GM23338 (cell line): ENCODE data around the gene KLRF2. TPM values are rescaled to one million over a fixed set of nuclear protein-coding genes. Genes with fewer than 3 reads are reported as not detected.

ENCODE experiments used
- ATAC-seq: fragments of 200-7000 bp; cut with Tn5 transposase; 3 replicates; pipeline ENCODE4 v1.9.1; 2020
- DNase-seq: peaks from one replicate; pipeline ENCODE4 v3.0.0-alpha.2; 2015; ENCODE audit warnings: low spot score
- H2AFZ ChIP-seq: fragments of 200-600 bp; sonication (generic); 2 replicates; pipeline ENCODE4 v1.8.0; 2016; ENCODE audit warnings: antibody characterized with exemption, mild to moderate bottlenecking, moderate library complexity
- H3F3A ChIP-seq: fragments of 200-600 bp; sonication (generic); replicated peaks from 2 replicates; pipeline ENCODE4 v1.8.0; 2017; ENCODE audit warnings: antibody characterized with exemption, mixed run types, low read depth
- H3K27ac ChIP-seq: fragments of 200-600 bp; sonication (generic); 2 replicates; pipeline ENCODE4 v1.6.1; 2016; ENCODE audit warnings: low read depth
- H3K27me3 ChIP-seq: fragments of 200-600 bp; sonication (generic); 2 replicates; pipeline ENCODE4 v1.8.0; 2016; ENCODE audit warnings: mild to moderate bottlenecking, mixed run types, moderate library complexity; ENCODE audit not compliant: insufficient read depth
- H3K36me3 ChIP-seq: fragments of 200-600 bp; sonication (generic); 2 replicates; pipeline ENCODE4 v1.8.0; 2016; ENCODE audit warnings: mild to moderate bottlenecking; ENCODE audit not compliant: insufficient read depth
- H3K4me1 ChIP-seq: fragments of 200-600 bp; sonication (generic); 2 replicates; pipeline ENCODE4 v1.8.0; 2016; ENCODE audit warnings: mild to moderate bottlenecking, moderate library complexity; ENCODE audit not compliant: insufficient read depth
- H3K4me2 ChIP-seq: fragments of 200-600 bp; sonication (generic); 2 replicates; pipeline ENCODE4 v1.7.1; 2017; ENCODE audit warnings: mixed run types
- H3K4me3 ChIP-seq: fragments of 200-600 bp; sonication (generic); 2 replicates; pipeline ENCODE4 v1.6.1; 2016; ENCODE audit warnings: mixed run types
- H3K79me2 ChIP-seq: fragments of 200-600 bp; sonication (generic); replicated peaks from 2 replicates; pipeline ENCODE4 v1.8.0; 2017; ENCODE audit warnings: mild to moderate bottlenecking; ENCODE audit not compliant: insufficient read depth
- H3K9me2 ChIP-seq: fragments of 200-600 bp; sonication (generic); 2 replicates; pipeline ENCODE4 v1.8.0; 2017; ENCODE audit not compliant: insufficient read depth
- H4K20me1 ChIP-seq: fragments of 200-600 bp; sonication (generic); replicated peaks from 2 replicates; pipeline ENCODE4 v1.8.0; 2017; ENCODE audit warnings: mild to moderate bottlenecking; ENCODE audit not compliant: insufficient read depth
- H3K27ac Mint-ChIP-seq: 2 replicates; pipeline ENCODE4 v1.8.0; 2020; ENCODE audit warnings: inconsistent platforms, mild to moderate bottlenecking, moderate library complexity, mixed read lengths
- H3K27me3 Mint-ChIP-seq: 3 replicates; pipeline ENCODE4 v1.8.0; 2022; ENCODE audit warnings: low read depth, mild to moderate bottlenecking, moderate library complexity, mixed read lengths, inconsistent platforms; ENCODE audit not compliant: insufficient read depth, poor library complexity
- H3K36me3 Mint-ChIP-seq: 3 replicates; pipeline ENCODE4 v1.8.0; 2021; ENCODE audit warnings: low read depth, mild to moderate bottlenecking, inconsistent platforms, moderate library complexity, mixed read lengths
- H3K4me1 Mint-ChIP-seq: 3 replicates; pipeline ENCODE4 v1.8.0; 2020; ENCODE audit warnings: mild to moderate bottlenecking, inconsistent platforms, mixed read lengths
- H3K4me3 Mint-ChIP-seq: 3 replicates; pipeline ENCODE4 v1.8.0; 2021; ENCODE audit warnings: moderate library complexity, mild to moderate bottlenecking, inconsistent platforms, mixed read lengths
- H3K9me3 Mint-ChIP-seq: 3 replicates; pipeline ENCODE4 v1.8.0; 2020; ENCODE audit warnings: moderate library complexity, mild to moderate bottlenecking, inconsistent platforms, mixed read lengths
- CTCF ChIP-seq, 2 experiments: fragments of 200-600 bp in 1 of 2; sonication (generic) in 1 of 2; conservative IDR thresholded peaks; 2 replicates each; pipeline versions ENCODE4 v1.5.1 to v1.6.1; 2016 to 2017; ENCODE audit warnings: antibody characterized with exemption in 2 of 2, low read depth in 2 of 2, mild to moderate bottlenecking in 2 of 2, moderate library complexity in 1 of 2
- EZH2 ChIP-seq: fragments of 200-600 bp; sonication (generic); IDR thresholded peaks from one replicate; pipeline ENCODE4 v1.8.0; 2017; ENCODE audit warnings: antibody characterized with exemption, mild to moderate bottlenecking, low read depth; ENCODE audit not compliant: unreplicated experiment
- JUNB ChIP-seq: IDR thresholded peaks from one replicate; pipeline ENCODE4 v1.6.1; 2016; ENCODE audit warnings: antibody characterized with exemption; ENCODE audit not compliant: unreplicated experiment
- NANOG ChIP-seq: IDR thresholded peaks from 2 replicates; pipeline ENCODE4 v1.6.1; 2016; ENCODE audit warnings: antibody characterized with exemption, borderline replicate concordance
- STAT1 ChIP-seq: IDR thresholded peaks from one replicate; pipeline ENCODE4 v1.6.1; 2016; ENCODE audit warnings: antibody characterized with exemption; ENCODE audit not compliant: unreplicated experiment
- ZNF114 ChIP-seq: fragments of 250-450 bp; sonication (Bioruptor Pico); IDR thresholded peaks from 2 replicates; pipeline ENCODE4 v1.5.0; 2020; ENCODE audit warnings: mild to moderate bottlenecking, moderate library complexity
- ZNF331 ChIP-seq: fragments of 250-450 bp; sonication (Bioruptor Pico); IDR thresholded peaks from 2 replicates; pipeline ENCODE4 v1.5.0; 2020; ENCODE audit warnings: low read depth, mild to moderate bottlenecking, moderate library complexity
- ZNF462 ChIP-seq: fragments of 250-450 bp; sonication (Bioruptor Pico); IDR thresholded peaks from 2 replicates; pipeline ENCODE4 v1.5.0; 2020; ENCODE audit warnings: mild to moderate bottlenecking, moderate library complexity
- polyA plus RNA-seq: library from polyadenylated mRNA; unstranded; fragments of >200 nt; fragmentation: Nextera tagmentation; extraction: Ambion mirVana; gene quantifications from 2 replicates; pipeline ENCODE4 v1.2.1, GENCODE V29; 2016
- total RNA-seq: library from RNA; depleted of rRNA; stranded (reverse); fragments of >200 nt; shearing (Covaris generic); gene quantifications from 2 replicates; pipeline ENCODE4 v1.2.3, GENCODE V29; 2014
- TF ChIP-seq, protein P1 (sequence below): IDR thresholded peaks from one replicate; pipeline ENCODE4 v1.6.1; 2018; ENCODE audit warnings: antibody characterized with exemption; ENCODE audit not compliant: unreplicated experiment
- TF ChIP-seq, protein P2 (sequence below): IDR thresholded peaks from 2 replicates; pipeline ENCODE4 v1.6.1; 2016; ENCODE audit warnings: antibody characterized with exemption

The KLRF2 gene
- total and polyA plus RNA-seq, 2 experiments from 2014 or later: not detected

- Histone ChIP-seq H3K4me1 (no peaks in the 10 kb centered on the region; the same call in 1 of the 2 replicates), H3K27ac (no peak overlapping the region), H3K27me3 (no peaks in the 10 kb centered on the region), H2AFZ (no peak overlapping the region), H3K79me2 (no peaks in the 10 kb centered on the region), H3F3A (no peaks in the 10 kb centered on the region), H4K20me1 (no peaks in the 10 kb centered on the region), H3K36me3 (0 out of 2 replicates have a peak, but pooled peaks cover 7% of the 10 kb centered on the region), H3K4me2 (no peak overlapping the region), H3K4me3 (no peak overlapping the region), H3K9me2 (peaks cover 11% of the 10 kb centered on the region; the same call in 1 of the 2 replicates)
- ATAC-seq (no peak), DNase-seq (peak; percentile 34)
- H3K4me1 Mint-ChIP-seq: peaks cover 7% of the 10 kb centered on the region
- no peak overlapping the region for H3K4me3 Mint-ChIP-seq
- no peak overlapping the region for H3K27ac Mint-ChIP-seq
- H3K9me3 Mint-ChIP-seq: peaks cover 31% of the 10 kb centered on the region
- TF ChIP-seq, protein P1, sequence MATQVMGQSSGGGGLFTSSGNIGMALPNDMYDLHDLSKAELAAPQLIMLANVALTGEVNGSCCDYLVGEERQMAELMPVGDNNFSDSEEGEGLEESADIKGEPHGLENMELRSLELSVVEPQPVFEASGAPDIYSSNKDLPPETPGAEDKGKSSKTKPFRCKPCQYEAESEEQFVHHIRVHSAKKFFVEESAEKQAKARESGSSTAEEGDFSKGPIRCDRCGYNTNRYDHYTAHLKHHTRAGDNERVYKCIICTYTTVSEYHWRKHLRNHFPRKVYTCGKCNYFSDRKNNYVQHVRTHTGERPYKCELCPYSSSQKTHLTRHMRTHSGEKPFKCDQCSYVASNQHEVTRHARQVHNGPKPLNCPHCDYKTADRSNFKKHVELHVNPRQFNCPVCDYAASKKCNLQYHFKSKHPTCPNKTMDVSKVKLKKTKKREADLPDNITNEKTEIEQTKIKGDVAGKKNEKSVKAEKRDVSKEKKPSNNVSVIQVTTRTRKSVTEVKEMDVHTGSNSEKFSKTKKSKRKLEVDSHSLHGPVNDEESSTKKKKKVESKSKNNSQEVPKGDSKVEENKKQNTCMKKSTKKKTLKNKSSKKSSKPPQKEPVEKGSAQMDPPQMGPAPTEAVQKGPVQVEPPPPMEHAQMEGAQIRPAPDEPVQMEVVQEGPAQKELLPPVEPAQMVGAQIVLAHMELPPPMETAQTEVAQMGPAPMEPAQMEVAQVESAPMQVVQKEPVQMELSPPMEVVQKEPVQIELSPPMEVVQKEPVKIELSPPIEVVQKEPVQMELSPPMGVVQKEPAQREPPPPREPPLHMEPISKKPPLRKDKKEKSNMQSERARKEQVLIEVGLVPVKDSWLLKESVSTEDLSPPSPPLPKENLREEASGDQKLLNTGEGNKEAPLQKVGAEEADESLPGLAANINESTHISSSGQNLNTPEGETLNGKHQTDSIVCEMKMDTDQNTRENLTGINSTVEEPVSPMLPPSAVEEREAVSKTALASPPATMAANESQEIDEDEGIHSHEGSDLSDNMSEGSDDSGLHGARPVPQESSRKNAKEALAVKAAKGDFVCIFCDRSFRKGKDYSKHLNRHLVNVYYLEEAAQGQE: no peak
- TF ChIP-seq NANOG: no peak
- no peak for TF ChIP-seq ZNF462 (CRISPR knock-in tag)
- TF ChIP-seq ZNF331 (CRISPR knock-in tag): no peak
- TF ChIP-seq JUNB: no peak
- TF ChIP-seq, protein P2, sequence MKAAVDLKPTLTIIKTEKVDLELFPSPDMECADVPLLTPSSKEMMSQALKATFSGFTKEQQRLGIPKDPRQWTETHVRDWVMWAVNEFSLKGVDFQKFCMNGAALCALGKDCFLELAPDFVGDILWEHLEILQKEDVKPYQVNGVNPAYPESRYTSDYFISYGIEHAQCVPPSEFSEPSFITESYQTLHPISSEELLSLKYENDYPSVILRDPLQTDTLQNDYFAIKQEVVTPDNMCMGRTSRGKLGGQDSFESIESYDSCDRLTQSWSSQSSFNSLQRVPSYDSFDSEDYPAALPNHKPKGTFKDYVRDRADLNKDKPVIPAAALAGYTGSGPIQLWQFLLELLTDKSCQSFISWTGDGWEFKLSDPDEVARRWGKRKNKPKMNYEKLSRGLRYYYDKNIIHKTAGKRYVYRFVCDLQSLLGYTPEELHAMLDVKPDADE: no peak
- TF ChIP-seq STAT1: no peak
- no peak for TF ChIP-seq CTCF (conservative IDR thresholded peaks at IDR 0.05; ENCODE audit: low read depth in 2 of 2)
- TF ChIP-seq ZNF114 (CRISPR knock-in tag): no peak
- TF ChIP-seq EZH2: no peak
- H3K36me3 Mint-ChIP-seq: peaks cover 28% of the 10 kb centered on the region
- no peaks in the 10 kb centered on the region for H3K27me3 Mint-ChIP-seq
Observed at GRCh38 chr12:9902539-9903228, 21.4 kb downstream of the KLRF2 start.
